Bronchial epithelial cell (primary cell): ENCODE data around the gene KCNG2. TPM values are rescaled to one million over a fixed set of nuclear protein-coding genes. Genes with fewer than 3 reads are reported as not detected.

Experiments used
- DNase-seq: peaks from one replicate; pipeline ENCODE4 v3.0.0-alpha.2; 2010; ENCODE audit warnings: low read depth
- FAIRE-seq: peaks from 2 replicates; lab custom pipeline; 2011; peaks lifted over from hg19 to GRCh38; lab: Jason Lieb, UNC
- H3K27me3 ChIP-seq: 2 replicates; pipeline ENCODE4 v1.5.1; 2011; ENCODE audit warnings: low read length; ENCODE audit not compliant: control insufficient read depth, insufficient read depth
- H3K36me3 ChIP-seq: 2 replicates; pipeline ENCODE4 v1.5.1; 2011; ENCODE audit warnings: low read length; ENCODE audit not compliant: control insufficient read depth, insufficient read depth
- H3K4me3 ChIP-seq: 2 replicates; pipeline ENCODE4 v1.5.1; 2011; ENCODE audit warnings: mild to moderate bottlenecking, low read depth, low read length, control low read depth
- CTCF ChIP-seq: IDR thresholded peaks from 2 replicates; pipeline ENCODE4 v1.5.1; 2011; ENCODE audit warnings: mild to moderate bottlenecking, moderate library complexity, low read length, control low read depth, inconsistent platforms; ENCODE audit not compliant: insufficient read depth, severe bottlenecking
- total RNA-seq: library from RNA; depleted of rRNA; stranded (reverse); fragments of >200 nt; gene quantifications from 2 replicates; pipeline ENCODE4 v1.2.1, GENCODE V29; 2014

The KCNG2 gene
- total RNA-seq, 1 donor from 2014 or later, result not detected

GRCh38 chr18:79930020-79930642 is 132.4 kb downstream of the KCNG2 start:
- TF ChIP-seq CTCF, result no peak
- FAIRE-seq, result no peak
- DNase-seq, result no peak
- Histone ChIP-seq H3K4me3 (no peak overlapping the region), H3K27me3 (no peaks in the 10 kb centered on the region), H3K36me3 (peaks cover 8% of the 10 kb centered on the region)

GRCh38 chr18:79931475-79931874 is 133.7 kb downstream of the KCNG2 start:
- H3K27me3 ChIP-seq, result no peaks in the 10 kb centered on the region
- no peak for TF ChIP-seq CTCF
- FAIRE-seq, result no peak
- DNase-seq, result no peak
- H3K4me3 ChIP-seq, result no peak overlapping the region
- H3K36me3 ChIP-seq, result peaks cover 13% of the 10 kb centered on the region

GRCh38 chr18:79932907-79933306 is 135.2 kb downstream of the KCNG2 start:
- FAIRE-seq (no peak), DNase-seq (no peak)
- H3K27me3 ChIP-seq, result no peaks in the 10 kb centered on the region
- no peak overlapping the region for H3K4me3 ChIP-seq
- no peak for TF ChIP-seq CTCF
- H3K36me3 ChIP-seq, result peaks cover 13% of the 10 kb centered on the region

- no peak for TF ChIP-seq CTCF
- peaks cover 16% of the 10 kb centered on the region for H3K36me3 ChIP-seq
- no peaks in the 10 kb centered on the region for H3K27me3 ChIP-seq
- DNase-seq (no peak), FAIRE-seq (no peak)
- H3K4me3 ChIP-seq, result no peak overlapping the region
Measured at GRCh38 chr18:79933765-79934164, 136.0 kb downstream of the KCNG2 start.

- Histone ChIP-seq H3K4me3 (no peak overlapping the region), H3K36me3 (peaks cover 16% of the 10 kb centered on the region), H3K27me3 (no peaks in the 10 kb centered on the region)
- no peak for TF ChIP-seq CTCF
- DNase-seq (no peak), FAIRE-seq (no peak)
Measured at GRCh38 chr18:79934311-79935097, 136.8 kb downstream of the KCNG2 start.

GRCh38 chr18:79935098-79935480 is 137.4 kb downstream of the KCNG2 start:
- FAIRE-seq (no peak), DNase-seq (no peak)
- Histone ChIP-seq H3K27me3 (no peaks in the 10 kb centered on the region), H3K4me3 (no peak overlapping the region), H3K36me3 (peaks cover 16% of the 10 kb centered on the region)
- no peak for TF ChIP-seq CTCF
